H7 (cell line): ENCODE measurements around the gene MEGF9. TPM values are rescaled to one million over a fixed set of nuclear protein-coding genes. Genes with fewer than 3 reads are reported as not detected.

ENCODE experiments used
- DNase-seq: peaks from one replicate; pipeline ENCODE4 v3.0.0; 2012
- H3K27me3 ChIP-seq: 2 replicates; pipeline ENCODE4 v1.6.0; 2011; ENCODE audit warnings: mild to moderate bottlenecking, low read length; ENCODE audit not compliant: control insufficient read depth, insufficient read depth
- H3K36me3 ChIP-seq: replicated peaks from 2 replicates; pipeline ENCODE4 v1.5.1; 2011; ENCODE audit warnings: low read length; ENCODE audit not compliant: control insufficient read depth, insufficient read depth
- H3K4me3 ChIP-seq: 2 replicates; pipeline ENCODE4 v1.5.1; 2011; ENCODE audit warnings: low read depth, mild to moderate bottlenecking, control low read depth, low read length, moderate library complexity; ENCODE audit not compliant: insufficient read depth
- total RNA-seq: library from RNA; depleted of rRNA; stranded (reverse); fragments of >200 nt; shearing (Covaris generic); gene quantifications from 2 replicates; pipeline ENCODE4 v1.2.3, GENCODE V29; 2014

MEGF9 gene
- total RNA-seq, 1 experiment from 2014 or later: 1.2 TPM

DNA sequence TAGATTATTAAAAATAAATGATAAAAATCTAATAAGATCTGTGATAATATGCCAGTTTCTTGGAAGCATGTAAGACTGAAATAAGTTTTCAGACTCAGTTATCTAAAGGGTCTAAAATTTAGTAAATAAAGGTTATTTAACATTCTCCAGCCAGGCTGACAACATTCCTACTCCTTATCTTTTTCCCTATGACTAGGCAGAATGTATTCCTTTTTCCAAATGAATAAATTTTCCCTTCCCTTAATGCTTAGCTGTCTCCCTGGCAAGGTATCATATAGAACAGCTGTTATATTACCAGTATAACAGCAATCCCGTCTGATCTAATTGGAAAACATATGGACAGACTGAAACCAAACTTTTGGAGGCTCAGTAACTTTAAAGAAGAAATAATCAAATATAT, 13.0 kb downstream of the MEGF9 start:
- Histone ChIP-seq H3K4me3 (no peak overlapping the region), H3K36me3 (no peaks in the 10 kb centered on the region), H3K27me3 (peaks cover 22% of the 10 kb centered on the region)
- DNase-seq: no peak

DNA sequence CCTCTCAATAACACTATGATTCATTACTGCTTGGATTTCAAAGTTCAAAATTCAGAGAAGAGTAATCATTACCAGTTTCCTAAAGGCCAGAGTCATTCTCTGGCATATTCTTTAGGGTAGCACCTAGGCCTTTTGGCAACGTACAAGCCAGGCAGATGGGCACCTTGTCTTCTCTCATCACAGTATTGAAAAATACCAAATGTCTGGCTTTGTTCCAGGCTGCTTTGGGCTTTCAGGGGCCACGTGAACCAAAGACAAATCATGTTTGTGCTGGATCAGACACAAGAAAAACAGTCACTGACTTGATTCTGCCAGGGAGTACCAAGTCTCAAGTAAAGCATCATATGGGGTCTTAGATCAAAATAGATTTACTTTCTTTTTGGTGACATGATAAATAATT, 15.5 kb downstream of the MEGF9 start:
- H3K36me3 ChIP-seq: no peaks in the 10 kb centered on the region
- peaks cover 46% of the 10 kb centered on the region for H3K27me3 ChIP-seq
- H3K4me3 ChIP-seq: no peak overlapping the region
- no peak for DNase-seq

DNA sequence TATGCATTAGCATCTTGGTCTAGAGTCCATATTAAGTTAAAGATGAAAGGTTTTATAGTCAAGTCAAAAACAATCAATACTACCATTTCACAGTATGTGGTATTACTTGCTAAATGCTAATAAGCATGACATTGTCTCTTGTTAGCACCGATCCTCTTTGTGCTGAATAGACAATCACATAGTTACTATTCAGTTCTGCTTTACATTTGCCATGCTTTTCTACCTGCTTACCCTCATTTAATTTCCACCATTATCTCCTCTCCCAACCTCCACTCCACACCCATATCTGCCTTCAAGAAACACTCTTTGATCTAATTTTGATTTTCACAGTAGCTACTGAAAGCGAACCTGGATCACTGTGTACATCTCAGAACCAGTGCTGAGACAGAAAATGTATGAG, 16.8 kb downstream of the MEGF9 start:
- Histone ChIP-seq H3K36me3 (no peaks in the 10 kb centered on the region), H3K27me3 (peaks cover 56% of the 10 kb centered on the region), H3K4me3 (no peak overlapping the region)
- no peak for DNase-seq

DNA sequence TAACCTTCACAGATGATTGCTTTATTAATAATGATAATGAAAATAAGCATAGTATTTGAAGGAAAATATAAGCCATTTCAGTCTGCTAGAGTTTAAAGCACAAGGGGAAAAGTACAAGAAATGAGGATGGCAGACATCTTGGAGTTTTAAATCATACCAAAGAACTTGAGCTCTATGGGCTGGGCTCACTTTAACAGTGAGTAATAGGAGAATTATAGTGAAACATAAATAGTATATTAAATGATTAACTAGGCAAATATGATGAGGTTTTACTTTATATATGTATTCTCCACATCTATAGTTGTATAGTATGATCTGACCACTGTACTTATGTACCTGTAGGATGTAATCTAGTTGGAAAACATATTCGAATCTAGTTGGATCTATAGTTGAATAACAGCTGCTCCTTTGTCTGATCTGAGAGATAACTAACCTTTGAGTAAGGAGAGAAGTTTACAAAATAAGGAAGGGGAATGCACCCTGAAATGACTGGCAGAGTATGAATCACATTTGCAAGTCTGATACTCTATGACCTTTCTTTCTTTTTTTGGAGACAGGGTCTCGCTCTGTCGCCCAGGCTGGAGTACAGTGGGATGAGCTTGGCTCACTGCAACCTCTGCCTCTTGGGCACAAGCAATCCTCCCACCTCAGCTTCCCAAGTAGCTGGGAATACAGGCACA, 17.6 kb downstream of the MEGF9 start:
- no peak overlapping the region for H3K4me3 ChIP-seq
- H3K36me3 ChIP-seq: no peaks in the 10 kb centered on the region
- peaks cover 63% of the 10 kb centered on the region for H3K27me3 ChIP-seq
- DNase-seq: no peak

DNA sequence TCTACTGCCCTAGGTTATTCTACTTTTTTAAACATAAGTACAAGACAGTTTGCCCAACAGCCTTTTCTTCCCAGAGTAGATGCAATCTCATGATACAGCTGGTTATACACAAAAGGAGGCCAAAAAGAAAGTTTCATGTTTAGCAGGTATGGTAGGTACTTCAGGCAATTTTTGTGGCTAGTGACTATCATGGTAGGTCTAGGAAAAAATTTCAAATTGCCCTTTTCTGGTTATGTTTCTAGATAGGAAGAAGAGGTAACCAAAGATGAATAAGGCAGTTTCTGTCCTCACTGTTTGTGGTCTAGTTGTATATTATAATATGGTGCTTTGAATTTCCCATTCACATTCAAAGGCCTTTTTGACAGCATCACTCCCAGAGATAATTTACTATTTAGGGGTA, 19.7 kb downstream of the MEGF9 start:
- DNase-seq: no peak
- H3K36me3 ChIP-seq: no peaks in the 10 kb centered on the region
- peaks cover 84% of the 10 kb centered on the region for H3K27me3 ChIP-seq
- no peak overlapping the region for H3K4me3 ChIP-seq

DNA sequence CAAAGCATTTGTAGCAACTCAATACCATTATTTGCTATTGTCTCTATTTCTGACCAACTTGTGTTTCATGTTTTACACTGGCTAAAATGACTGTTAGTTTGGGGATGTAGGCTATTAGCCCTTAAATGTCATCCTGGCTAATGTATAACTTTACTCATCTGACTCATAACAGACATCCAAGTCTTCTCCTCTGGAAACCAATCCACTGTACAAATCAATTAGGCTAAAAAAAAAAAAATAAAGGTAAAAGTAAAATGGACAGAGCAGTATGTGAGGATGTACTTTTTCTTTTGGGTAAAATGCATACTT, 20.6 kb downstream of the MEGF9 start:
- Histone ChIP-seq H3K4me3 (no peak overlapping the region), H3K36me3 (no peaks in the 10 kb centered on the region), H3K27me3 (peaks cover 89% of the 10 kb centered on the region)
- no peak for DNase-seq

DNA sequence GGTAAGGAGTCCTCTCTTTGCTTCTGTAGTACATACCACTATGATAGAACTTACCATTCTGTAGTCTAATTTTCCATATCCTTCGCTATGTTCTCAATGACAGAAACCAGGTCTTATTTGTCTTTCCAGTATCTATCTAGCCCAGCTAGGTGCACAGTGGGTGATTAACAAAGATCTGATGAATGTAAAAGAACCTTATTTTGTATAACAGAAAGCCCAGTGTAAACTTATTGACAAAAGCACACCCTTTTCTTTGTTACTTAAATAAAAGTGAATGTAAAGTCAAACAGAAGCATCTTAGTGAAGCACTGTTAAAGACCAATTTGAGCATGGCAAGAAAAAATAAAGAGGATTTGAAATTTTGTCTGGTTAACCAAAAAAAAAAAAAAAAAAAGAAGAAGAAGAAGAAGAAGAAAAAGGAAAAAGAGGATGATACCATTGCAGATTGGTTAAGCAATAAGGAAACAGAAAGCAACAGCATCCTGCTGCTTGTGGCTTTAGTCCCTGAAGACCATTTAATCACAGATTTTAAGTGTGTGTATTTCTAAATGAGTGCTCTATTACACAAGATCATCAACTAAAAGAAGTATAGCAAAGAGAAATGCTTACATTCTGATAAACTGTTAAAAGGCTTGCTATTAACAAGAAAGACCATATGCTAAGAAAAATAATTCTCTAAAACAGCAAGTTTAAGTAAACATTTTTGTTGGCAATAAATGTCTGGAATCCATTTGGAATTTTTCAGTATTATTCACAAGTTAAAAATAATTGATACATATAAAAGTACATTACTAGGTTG, 21.2 kb downstream of the MEGF9 start:
- Histone ChIP-seq H3K36me3 (no peaks in the 10 kb centered on the region), H3K4me3 (no peak overlapping the region), H3K27me3 (peaks cover 91% of the 10 kb centered on the region)
- peak; percentile 31 for DNase-seq

DNA sequence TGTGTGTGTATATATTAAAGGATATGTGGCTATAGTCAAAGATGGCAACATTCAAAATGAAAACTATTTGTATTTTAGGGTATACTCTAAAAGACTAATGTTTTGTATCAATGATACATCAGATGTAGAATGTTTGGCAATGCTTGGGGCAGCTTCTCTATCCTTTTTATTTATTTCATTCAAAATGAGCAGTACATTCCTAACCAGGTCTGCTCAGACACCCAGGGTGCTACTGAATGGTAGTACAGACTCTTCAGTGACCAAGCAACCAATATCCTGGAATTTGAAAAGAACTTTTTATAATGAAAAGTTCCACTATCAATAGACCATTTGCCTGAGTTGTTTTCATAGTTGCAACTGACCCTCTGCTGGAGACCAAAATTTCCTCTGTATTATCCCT, 23.9 kb downstream of the MEGF9 start:
- Histone ChIP-seq H3K27me3 (peaks cover 74% of the 10 kb centered on the region), H3K36me3 (no peaks in the 10 kb centered on the region), H3K4me3 (no peak overlapping the region)
- no peak for DNase-seq

DNA sequence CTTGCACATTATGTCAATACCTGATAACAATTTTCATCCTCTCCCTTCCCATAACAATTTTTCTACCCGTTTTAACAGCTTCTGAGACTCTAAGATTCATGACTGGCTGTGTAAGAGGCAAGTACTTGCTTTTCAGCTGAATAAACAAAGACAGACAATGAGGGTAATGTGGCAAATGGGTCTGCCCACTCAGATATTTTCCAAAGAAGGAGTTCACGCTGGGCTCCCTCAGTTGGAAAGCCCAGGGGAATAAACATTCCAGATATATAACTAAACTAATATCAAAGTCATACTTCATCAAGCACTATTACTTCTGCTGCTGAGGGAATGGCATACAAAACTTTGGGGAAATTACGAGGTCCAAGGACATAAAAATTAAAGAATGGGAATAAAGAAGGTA, 24.4 kb downstream of the MEGF9 start:
- Histone ChIP-seq H3K27me3 (peaks cover 69% of the 10 kb centered on the region), H3K4me3 (no peak overlapping the region), H3K36me3 (no peaks in the 10 kb centered on the region)
- DNase-seq: no peak

DNA sequence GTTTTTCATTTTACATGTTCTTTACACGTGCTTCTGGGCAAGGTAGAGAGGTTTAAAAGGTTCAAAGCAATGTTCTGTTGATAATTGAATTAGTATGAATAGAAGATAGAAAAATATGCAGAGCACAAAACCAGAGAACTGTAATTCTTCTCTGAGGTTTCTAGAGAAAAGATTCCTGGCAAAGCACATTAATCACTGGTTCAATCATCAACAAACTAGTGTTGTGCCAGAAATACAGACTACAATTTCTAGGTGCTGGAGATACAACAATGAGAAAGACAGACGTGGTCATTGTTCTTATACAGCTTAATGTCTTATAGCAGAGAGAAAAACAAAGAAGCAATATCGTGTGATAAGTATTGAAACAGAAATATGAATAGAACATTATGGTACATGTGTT, 25.5 kb downstream of the MEGF9 start:
- Histone ChIP-seq H3K36me3 (no peaks in the 10 kb centered on the region), H3K27me3 (peaks cover 60% of the 10 kb centered on the region), H3K4me3 (no peak overlapping the region)
- DNase-seq: no peak

DNA sequence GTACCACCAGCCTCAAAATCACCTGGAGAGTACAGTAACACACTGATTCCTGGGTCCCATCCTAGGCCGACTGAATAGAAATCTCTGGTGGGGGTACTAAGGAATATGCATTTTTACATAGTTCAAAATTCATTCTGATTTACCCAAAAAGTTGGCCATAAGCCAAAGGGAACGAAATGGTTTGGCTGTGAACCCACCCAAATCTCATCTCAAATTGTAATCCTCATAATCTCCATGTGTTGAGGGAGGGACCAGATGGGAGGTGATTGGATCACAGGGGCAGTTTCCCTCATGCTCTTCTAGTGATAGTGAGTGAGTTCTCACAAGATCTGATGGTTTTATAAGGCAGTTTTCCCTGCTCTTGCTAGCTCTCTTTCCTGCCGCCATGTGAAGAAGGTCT, 31.1 kb downstream of the MEGF9 start:
- H3K36me3 ChIP-seq: no peaks in the 10 kb centered on the region
- DNase-seq: no peak
- peaks cover 12% of the 10 kb centered on the region for H3K27me3 ChIP-seq
- H3K4me3 ChIP-seq: no peak overlapping the region

DNA sequence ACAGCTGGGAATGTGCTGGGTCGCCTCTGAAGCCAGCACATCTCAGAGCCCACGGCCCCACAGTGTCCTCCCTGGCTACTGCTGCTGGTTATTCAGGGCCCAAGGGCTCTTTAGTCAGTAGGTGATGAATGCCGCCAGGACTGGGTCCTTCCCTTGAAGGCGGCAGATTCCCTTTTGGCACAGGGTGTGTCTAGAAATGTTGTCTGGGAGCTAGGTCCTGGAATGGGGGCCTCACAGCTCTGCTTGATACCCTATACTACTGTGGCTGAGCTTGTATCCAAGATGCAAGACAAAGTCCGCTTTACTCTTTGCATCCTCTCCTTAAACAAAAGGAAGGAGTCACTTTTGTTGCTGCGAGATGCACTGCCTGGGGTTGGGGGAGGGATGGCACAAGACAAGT, 33.1 kb downstream of the MEGF9 start:
- DNase-seq: no peak
- Histone ChIP-seq H3K4me3 (no peak overlapping the region), H3K36me3 (no peaks in the 10 kb centered on the region), H3K27me3 (peaks cover 5% of the 10 kb centered on the region; the same call in 1 of the 2 replicates)

DNA sequence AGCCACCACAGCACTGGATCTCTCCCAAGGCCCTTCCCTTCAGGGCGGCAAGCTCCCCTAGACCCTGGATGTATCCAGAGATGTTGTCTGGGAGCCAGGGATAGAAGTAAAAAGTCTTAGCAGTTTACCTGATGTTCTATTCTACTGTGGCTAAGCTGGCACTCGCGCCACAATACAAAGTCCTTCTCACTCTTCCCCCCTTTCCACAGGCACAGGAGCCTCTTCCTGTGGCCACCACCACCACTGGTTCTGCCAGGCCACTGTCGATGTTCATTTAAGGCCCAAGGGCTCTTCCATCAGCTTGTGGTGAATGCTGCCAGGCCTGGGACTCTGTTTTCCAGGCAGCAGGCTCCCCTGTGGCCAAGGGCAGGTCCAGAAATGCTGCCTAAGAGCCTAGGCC, 33.7 kb downstream of the MEGF9 start:
- H3K36me3 ChIP-seq: no peaks in the 10 kb centered on the region
- peaks cover 5% of the 10 kb centered on the region; the same call in 1 of the 2 replicates for H3K27me3 ChIP-seq
- no peak for DNase-seq
- H3K4me3 ChIP-seq: no peak overlapping the region

DNA sequence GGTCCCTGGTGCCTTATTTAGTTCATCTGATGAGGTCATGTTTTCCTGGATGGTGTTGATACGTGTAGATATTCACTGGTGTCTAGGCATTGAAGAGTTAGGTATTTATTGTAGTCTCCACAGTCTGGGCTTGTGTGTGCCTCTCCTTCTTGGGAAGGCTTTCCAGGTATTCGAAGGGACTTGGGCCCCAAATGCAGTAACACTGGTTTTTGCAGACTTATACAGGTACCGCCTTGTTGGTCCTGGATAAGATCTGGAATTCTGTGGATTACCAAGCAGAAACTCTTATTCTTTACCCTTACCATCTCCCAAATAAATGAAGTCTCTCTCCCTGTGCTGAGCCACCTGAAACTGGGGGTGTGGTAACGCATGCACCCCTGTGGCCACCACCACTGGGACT, 34.1 kb downstream of the MEGF9 start:
- Histone ChIP-seq H3K27me3 (peaks cover 5% of the 10 kb centered on the region; the same call in 1 of the 2 replicates), H3K36me3 (no peaks in the 10 kb centered on the region), H3K4me3 (no peak overlapping the region)
- DNase-seq: no peak

DNA sequence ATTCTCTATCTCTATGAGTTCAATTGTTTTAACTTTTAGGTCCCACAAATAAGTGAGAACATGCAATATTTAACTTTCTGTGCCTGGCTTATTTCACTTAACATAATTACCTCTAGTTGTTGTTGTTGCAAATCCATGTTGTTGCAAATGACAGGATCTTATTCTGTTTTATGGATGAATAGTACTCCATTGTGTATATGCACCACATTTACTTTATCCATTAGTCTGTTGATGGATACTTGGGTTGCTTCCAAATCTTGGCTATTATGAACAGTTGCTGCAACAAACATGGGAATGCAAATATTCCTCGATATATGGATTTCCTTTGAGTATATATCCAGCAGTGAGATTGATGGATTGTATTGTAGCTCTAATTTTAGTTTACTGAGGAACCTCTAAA, 36.3 kb downstream of the MEGF9 start:
- no peaks in the 10 kb centered on the region for H3K36me3 ChIP-seq
- H3K27me3 ChIP-seq: peaks cover 3% of the 10 kb centered on the region; the same call in 1 of the 2 replicates
- no peak overlapping the region for H3K4me3 ChIP-seq
- no peak for DNase-seq
